ENCODE results near the gene CFAP100.
A peak's percentile ranks its signal among the peaks of the same experiment; 100 is the strongest.

Gene CFAP100

GRCh38 chr3:126377211-126377610 lies 17.5 kb upstream of the CFAP100 start:
- no peak for DNase-seq

- no peak for DNase-seq
Measured at GRCh38 chr3:126378341-126378751, 16.4 kb upstream of the CFAP100 start.

GRCh38 chr3:126380011-126380768 lies 14.5 kb upstream of the CFAP100 start:
- no peak for DNase-seq

- DNase-seq = no peak
Measured at GRCh38 chr3:126381966-126382365, 12.7 kb upstream of the CFAP100 start.

- peak; percentile 59 for DNase-seq
Measured at GRCh38 chr3:126389112-126389793, 5.5 kb upstream of the CFAP100 start.

GRCh38 chr3:126389794-126390146 lies 4.9 kb upstream of the CFAP100 start:
- no peak for DNase-seq

- DNase-seq = no peak
Measured at GRCh38 chr3:126390201-126390600, 4.5 kb upstream of the CFAP100 start.

GRCh38 chr3:126390751-126391150 lies 4.0 kb upstream of the CFAP100 start:
- no peak for DNase-seq

GRCh38 chr3:126391631-126392030 lies 3.1 kb upstream of the CFAP100 start:
- DNase-seq = no peak

GRCh38 chr3:126392246-126392645 lies 2.5 kb upstream of the CFAP100 start:
- DNase-seq = no peak

GRCh38 chr3:126393563-126393962 lies 1.1 kb upstream of the CFAP100 start:
- DNase-seq = no peak

- DNase-seq = no peak
Measured at GRCh38 chr3:126394977-126395321, 240 bp downstream of the CFAP100 start.

GRCh38 chr3:126395846-126396513 lies 1.3 kb downstream of the CFAP100 start:
- no peak for DNase-seq

- no peak for DNase-seq
Measured at GRCh38 chr3:126396536-126396935, 1.8 kb downstream of the CFAP100 start.

GRCh38 chr3:126397610-126398422 lies 3.1 kb downstream of the CFAP100 start:
- DNase-seq = no peak

- DNase-seq = no peak
Measured at GRCh38 chr3:126398423-126399350, 4.0 kb downstream of the CFAP100 start.

GRCh38 chr3:126399351-126399735 lies 4.6 kb downstream of the CFAP100 start:
- no peak for DNase-seq

GRCh38 chr3:126399756-126400155 lies 5.0 kb downstream of the CFAP100 start:
- DNase-seq = no peak

GRCh38 chr3:126401611-126402160 lies 7.0 kb downstream of the CFAP100 start:
- no peak for DNase-seq

GRCh38 chr3:126402178-126402577 lies 7.5 kb downstream of the CFAP100 start:
- no peak for DNase-seq

GRCh38 chr3:126402666-126403302 lies 8.1 kb downstream of the CFAP100 start:
- no peak for DNase-seq
